Caco-2 (cell line): Measurements from ENCODE around the gene TMA7B. TPM values are rescaled to one million over a fixed set of nuclear protein-coding genes. Genes with fewer than 3 reads are reported as not detected.

Experiments used
- BruUV-seq: library from RNA; stranded (reverse); fragments of 400-500 nt; replicated peaks from 2 replicates; lab custom pipeline; 2021; lab: Mats Ljungman, UMichigan
- CTCF ChIA-PET: fragments of 300-600 bp; sonication (Branson Sonifier 250); formaldehyde crosslinking; loops from one replicate; lab custom pipeline; 2022; ENCODE audit warnings: antibody characterized with exemption; lab: Charles Lee
- POLR2A ChIA-PET: fragments of 300-600 bp; sonication (Branson Sonifier 250); formaldehyde crosslinking; loops from one replicate; lab custom pipeline; 2022; ENCODE audit warnings: antibody characterized with exemption; lab: Charles Lee
- DNase-seq, 2 experiments: peaks; one replicate each; pipeline versions ENCODE4 v3.0.0 to v3.0.0-alpha.2; 2020 to 2022
- H3K27me3 ChIP-seq: replicated peaks from 2 replicates; pipeline ENCODE4 v1.6.0; 2011; ENCODE audit warnings: low read length; ENCODE audit not compliant: control insufficient read depth, insufficient read depth
- H3K36me3 ChIP-seq: 2 replicates; pipeline ENCODE4 v1.5.1; 2011; ENCODE audit warnings: low read length; ENCODE audit not compliant: control insufficient read depth, insufficient read depth
- H3K4me1 ChIP-seq: fragments of 250-450 bp; sonication (Bioruptor Pico); 2 replicates; pipeline ENCODE4 v1.5.1; 2020; ENCODE audit warnings: mild to moderate bottlenecking
- H3K4me3 ChIP-seq: 2 replicates; pipeline ENCODE4 v1.5.1; 2011; ENCODE audit warnings: low read depth, mild to moderate bottlenecking, control low read depth, low read length
- H3K9me3 ChIP-seq: fragments of 250-450 bp; sonication (Bioruptor Pico); 2 replicates; pipeline ENCODE4 v1.5.1; 2020; ENCODE audit warnings: mild to moderate bottlenecking, moderate library complexity
- H3K27ac Mint-ChIP-seq: one replicate; pipeline ENCODE4 v1.8.0; 2022; ENCODE audit warnings: mixed read lengths; ENCODE audit not compliant: unreplicated experiment
- H3K27me3 Mint-ChIP-seq: one replicate; pipeline ENCODE4 v1.8.0; 2022; ENCODE audit warnings: mixed read lengths; ENCODE audit not compliant: insufficient read depth, unreplicated experiment
- H3K36me3 Mint-ChIP-seq: one replicate; pipeline ENCODE4 v1.8.0; 2022; ENCODE audit warnings: mild to moderate bottlenecking, mixed read lengths; ENCODE audit not compliant: insufficient read depth, unreplicated experiment
- H3K4me1 Mint-ChIP-seq: one replicate; pipeline ENCODE4 v1.8.0; 2022; ENCODE audit warnings: low read depth, mixed read lengths; ENCODE audit not compliant: unreplicated experiment
- H3K4me3 Mint-ChIP-seq: one replicate; pipeline ENCODE4 v1.8.0; 2022; ENCODE audit warnings: mild to moderate bottlenecking, moderate library complexity, mixed read lengths; ENCODE audit not compliant: unreplicated experiment
- H3K9me3 Mint-ChIP-seq: one replicate; pipeline ENCODE4 v1.8.0; 2022; ENCODE audit warnings: mixed read lengths; ENCODE audit not compliant: unreplicated experiment
- intact Hi-C: fragments of 100-400 bp; cut with micrococcal nuclease; formaldehyde crosslinking; loops from one replicate; pipeline ENCODE4 v1.10.0; 2022; ENCODE audit not compliant: unreplicated experiment
- total RNA-seq: library from RNA; stranded (reverse); gene quantifications from 2 replicates; pipeline ENCODE4 v1.2.3, GENCODE V29; 2022
- TF ChIP-seq, protein P1 (sequence below), 2 experiments: fragments of 200-600 bp in 1 of 2; IDR thresholded peaks; 1 replicate in 1 of 2; 2 replicates in 1 of 2; pipeline versions ENCODE4 v1.5.1 to v1.8.0; 2011 to 2022; ENCODE audit warnings: antibody characterized with exemption in 1 of 2, control low read depth in 1 of 2, inconsistent platforms in 1 of 2, low read depth in 1 of 2, low read length in 1 of 2, mild to moderate bottlenecking in 1 of 2, moderate library complexity in 1 of 2; ENCODE audit not compliant: insufficient read depth in 1 of 2, severe bottlenecking in 1 of 2, unreplicated experiment in 1 of 2

Gene TMA7B
- total RNA-seq, 1 experiment from 2014 or later: not detected

DNA sequence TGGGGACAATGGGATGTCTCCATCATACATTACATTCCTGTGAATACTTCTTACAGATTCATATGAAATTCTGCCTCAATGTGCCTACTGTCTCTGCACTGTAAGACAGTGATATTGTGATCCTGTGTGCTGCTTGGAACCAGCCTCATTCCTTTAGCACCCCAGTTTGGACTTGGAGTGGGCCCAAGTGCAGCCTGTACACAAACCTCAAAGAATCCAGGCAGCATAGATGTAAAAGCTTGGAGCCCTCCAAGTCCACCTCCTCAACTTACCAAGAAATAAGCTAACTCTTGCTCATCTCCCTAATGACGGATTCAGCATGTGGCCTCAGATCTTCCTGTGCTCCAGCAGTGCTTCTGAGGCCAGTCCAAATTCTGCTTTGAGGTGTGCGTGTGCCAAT is 34.9 kb upstream of the TMA7B start:
- Mint-ChIP-seq H3K9me3 (no peaks in the 10 kb centered on the region), H3K4me3 (no peak overlapping the region), H3K4me1 (no peaks in the 10 kb centered on the region), H3K27me3 (peaks cover 14% of the 10 kb centered on the region), H3K27ac (no peak overlapping the region), H3K36me3 (no peaks in the 10 kb centered on the region)
- Histone ChIP-seq H3K36me3 (no peaks in the 10 kb centered on the region), H3K4me1 (no peaks in the 10 kb centered on the region), H3K4me3 (no peak overlapping the region), H3K27me3 (no peaks in the 10 kb centered on the region), H3K9me3 (no peaks in the 10 kb centered on the region)
- TF ChIP-seq, protein P1, sequence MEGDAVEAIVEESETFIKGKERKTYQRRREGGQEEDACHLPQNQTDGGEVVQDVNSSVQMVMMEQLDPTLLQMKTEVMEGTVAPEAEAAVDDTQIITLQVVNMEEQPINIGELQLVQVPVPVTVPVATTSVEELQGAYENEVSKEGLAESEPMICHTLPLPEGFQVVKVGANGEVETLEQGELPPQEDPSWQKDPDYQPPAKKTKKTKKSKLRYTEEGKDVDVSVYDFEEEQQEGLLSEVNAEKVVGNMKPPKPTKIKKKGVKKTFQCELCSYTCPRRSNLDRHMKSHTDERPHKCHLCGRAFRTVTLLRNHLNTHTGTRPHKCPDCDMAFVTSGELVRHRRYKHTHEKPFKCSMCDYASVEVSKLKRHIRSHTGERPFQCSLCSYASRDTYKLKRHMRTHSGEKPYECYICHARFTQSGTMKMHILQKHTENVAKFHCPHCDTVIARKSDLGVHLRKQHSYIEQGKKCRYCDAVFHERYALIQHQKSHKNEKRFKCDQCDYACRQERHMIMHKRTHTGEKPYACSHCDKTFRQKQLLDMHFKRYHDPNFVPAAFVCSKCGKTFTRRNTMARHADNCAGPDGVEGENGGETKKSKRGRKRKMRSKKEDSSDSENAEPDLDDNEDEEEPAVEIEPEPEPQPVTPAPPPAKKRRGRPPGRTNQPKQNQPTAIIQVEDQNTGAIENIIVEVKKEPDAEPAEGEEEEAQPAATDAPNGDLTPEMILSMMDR (IDR thresholded peaks at IDR 0.05; ENCODE audit: insufficient read depth in 1 of 2, low read depth in 1 of 2, low read length in 1 of 2, severe bottlenecking in 1 of 2, unreplicated experiment in 1 of 2): no peak
- CTCF ChIA-PET: interaction anchor here (2.5 kb wide), 1 partner anchor 100 kb away, joined by 11 read pairs; no protein-coding TSS in a partner anchor
- intact Hi-C loops: no loop called here
- no TSS peak for BruUV-seq
- no peak for DNase-seq
- POLR2A ChIA-PET: no interaction called here

DNA sequence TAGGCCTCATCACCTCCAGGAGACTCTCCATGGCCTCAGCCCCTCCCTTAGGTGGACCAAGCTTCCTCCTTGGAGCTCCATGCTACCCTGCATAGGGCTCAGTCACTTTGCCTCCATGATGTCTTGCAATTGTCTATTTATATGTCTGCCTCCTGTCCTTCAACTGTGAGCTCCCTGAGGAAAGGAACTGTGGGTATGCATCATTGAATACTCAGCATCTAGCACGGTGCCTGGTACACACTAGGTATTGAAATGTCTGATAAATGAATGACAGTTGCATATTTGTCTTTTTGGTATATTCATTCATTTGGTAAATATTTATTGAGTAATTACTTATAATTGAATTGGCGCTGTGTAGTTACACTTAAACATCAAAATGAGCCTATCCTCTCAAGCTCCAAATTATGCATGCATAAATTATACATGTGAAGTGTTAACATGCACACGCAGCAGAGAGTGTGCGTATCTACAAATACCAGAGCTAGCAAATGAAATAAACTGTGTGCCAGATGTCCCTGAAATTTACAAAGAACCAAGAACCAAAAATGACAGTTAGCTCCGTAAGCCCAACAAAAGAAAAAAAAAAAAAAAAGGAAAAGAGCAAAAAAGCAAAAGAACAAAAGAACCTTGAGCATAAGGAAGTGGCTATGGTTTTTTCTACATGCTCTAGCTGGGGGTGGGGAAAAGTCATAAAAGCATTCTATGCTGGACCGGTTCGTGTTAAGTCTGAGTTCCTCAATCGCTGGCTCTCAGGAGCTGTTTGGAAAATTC is 34.1 kb upstream of the TMA7B start:
- Histone ChIP-seq H3K4me1 (no peaks in the 10 kb centered on the region), H3K4me3 (no peak overlapping the region), H3K27me3 (no peaks in the 10 kb centered on the region), H3K36me3 (no peaks in the 10 kb centered on the region), H3K9me3 (no peaks in the 10 kb centered on the region)
- intact Hi-C loops: no loop called here
- no TSS peak for BruUV-seq
- H3K27me3 Mint-ChIP-seq: peaks cover 12% of the 10 kb centered on the region
- H3K4me3 Mint-ChIP-seq: no peak overlapping the region
- TF ChIP-seq, protein P1 (IDR thresholded peaks at IDR 0.05; ENCODE audit: insufficient read depth in 1 of 2, low read depth in 1 of 2, low read length in 1 of 2, severe bottlenecking in 1 of 2, unreplicated experiment in 1 of 2): no peak
- H3K36me3 Mint-ChIP-seq: no peaks in the 10 kb centered on the region
- no peak for DNase-seq
- CTCF ChIA-PET: interaction anchor here (2.5 kb wide), 1 partner anchor 99 kb away, joined by 11 read pairs; no protein-coding TSS in a partner anchor
- no peaks in the 10 kb centered on the region for H3K4me1 Mint-ChIP-seq
- POLR2A ChIA-PET: no interaction called here
- no peak overlapping the region for H3K27ac Mint-ChIP-seq
- no peaks in the 10 kb centered on the region for H3K9me3 Mint-ChIP-seq

DNA sequence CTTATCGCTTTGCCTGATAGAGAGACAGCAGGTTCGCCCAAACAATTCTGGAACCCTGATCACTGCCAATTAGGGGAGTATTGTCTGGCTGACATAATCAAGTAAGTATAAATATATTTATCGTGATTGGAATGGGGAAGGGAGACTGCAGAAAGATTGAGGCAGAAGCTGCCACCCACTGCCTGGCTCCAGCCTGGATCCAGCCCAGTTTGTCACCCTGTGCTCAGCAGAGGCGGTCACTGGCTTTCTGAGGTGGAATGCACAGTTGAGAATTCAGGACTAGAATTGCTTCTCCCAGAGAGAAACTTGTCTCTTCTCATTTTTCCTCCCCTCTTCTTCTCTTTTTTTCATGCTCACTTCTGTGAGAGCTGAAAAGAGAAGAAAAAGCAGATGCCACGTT is 33.4 kb upstream of the TMA7B start:
- H3K36me3 Mint-ChIP-seq: no peaks in the 10 kb centered on the region
- intact Hi-C loops: no loop called here

More for the DNA sequence above, 33.4 kb upstream of the TMA7B start:
- Histone ChIP-seq H3K36me3 (no peaks in the 10 kb centered on the region), H3K27me3 (no peaks in the 10 kb centered on the region), H3K9me3 (no peaks in the 10 kb centered on the region), H3K4me3 (no peak overlapping the region), H3K4me1 (no peaks in the 10 kb centered on the region)
- CTCF ChIA-PET: interaction anchor here (2.5 kb wide), 1 partner anchor 98 kb away, joined by 11 read pairs; no protein-coding TSS in a partner anchor
- BruUV-seq: no TSS peak
- TF ChIP-seq, protein P1 (IDR thresholded peaks at IDR 0.05; ENCODE audit: insufficient read depth in 1 of 2, low read depth in 1 of 2, low read length in 1 of 2, severe bottlenecking in 1 of 2, unreplicated experiment in 1 of 2): no peak
- POLR2A ChIA-PET: no interaction called here
- Mint-ChIP-seq H3K27me3 (peaks cover 12% of the 10 kb centered on the region), H3K4me1 (no peaks in the 10 kb centered on the region), H3K27ac (no peak overlapping the region), H3K9me3 (no peaks in the 10 kb centered on the region), H3K4me3 (no peak overlapping the region)
- DNase-seq: no peak
